NK-92 (cell line): ENCODE data around the gene ARSK.
"Not testable (repeated sequence)": the region's sequence is repeated elsewhere in the genome, so short reads cannot be mapped to it uniquely, and the experiment has no call there.

Experiments used
- DNase-seq: peaks from one replicate; lab custom pipeline; 2025; ENCODE audit not compliant: unreplicated experiment; lab: John Stamatoyannopoulos, UW

The ARSK gene

DNA sequence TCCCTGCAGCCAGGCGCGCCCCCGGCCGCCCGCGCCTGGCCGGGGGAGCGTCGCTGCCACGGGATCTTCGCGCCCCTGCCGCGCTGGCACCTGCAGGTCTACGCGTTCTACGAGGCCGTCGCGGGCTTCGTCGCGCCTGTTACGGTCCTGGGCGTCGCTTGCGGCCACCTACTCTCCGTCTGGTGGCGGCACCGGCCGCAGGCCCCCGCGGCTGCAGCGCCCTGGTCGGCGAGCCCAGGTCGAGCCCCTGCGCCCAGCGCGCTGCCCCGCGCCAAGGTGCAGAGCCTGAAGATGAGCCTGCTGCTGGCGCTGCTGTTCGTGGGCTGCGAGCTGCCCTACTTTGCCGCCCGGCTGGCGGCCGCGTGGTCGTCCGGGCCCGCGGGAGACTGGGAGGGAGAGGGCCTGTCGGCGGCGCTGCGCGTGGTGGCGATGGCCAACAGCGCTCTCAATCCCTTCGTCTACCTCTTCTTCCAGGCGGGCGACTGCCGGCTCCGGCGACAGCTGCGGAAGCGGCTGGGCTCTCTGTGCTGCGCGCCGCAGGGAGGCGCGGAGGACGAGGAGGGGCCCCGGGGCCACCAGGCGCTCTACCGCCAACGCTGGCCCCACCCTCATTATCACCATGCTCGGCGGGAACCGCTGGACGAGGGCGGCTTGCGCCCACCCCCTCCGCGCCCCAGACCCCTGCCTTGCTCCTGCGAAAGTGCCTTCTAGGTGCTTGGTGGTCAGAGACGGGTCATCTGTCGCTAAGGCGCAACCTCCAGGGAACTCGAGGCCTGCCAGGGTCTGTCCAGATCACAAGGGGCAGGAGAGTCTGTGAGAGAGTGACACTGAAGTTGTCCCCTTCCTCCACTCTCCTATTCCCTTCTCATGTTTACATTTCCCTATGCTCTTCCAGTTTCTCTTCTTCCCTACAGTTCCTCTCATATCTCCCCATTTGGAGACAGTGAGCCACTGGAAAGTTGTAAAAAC is 66.3 kb downstream of the ARSK start:
- DNase-seq = no peak

DNA sequence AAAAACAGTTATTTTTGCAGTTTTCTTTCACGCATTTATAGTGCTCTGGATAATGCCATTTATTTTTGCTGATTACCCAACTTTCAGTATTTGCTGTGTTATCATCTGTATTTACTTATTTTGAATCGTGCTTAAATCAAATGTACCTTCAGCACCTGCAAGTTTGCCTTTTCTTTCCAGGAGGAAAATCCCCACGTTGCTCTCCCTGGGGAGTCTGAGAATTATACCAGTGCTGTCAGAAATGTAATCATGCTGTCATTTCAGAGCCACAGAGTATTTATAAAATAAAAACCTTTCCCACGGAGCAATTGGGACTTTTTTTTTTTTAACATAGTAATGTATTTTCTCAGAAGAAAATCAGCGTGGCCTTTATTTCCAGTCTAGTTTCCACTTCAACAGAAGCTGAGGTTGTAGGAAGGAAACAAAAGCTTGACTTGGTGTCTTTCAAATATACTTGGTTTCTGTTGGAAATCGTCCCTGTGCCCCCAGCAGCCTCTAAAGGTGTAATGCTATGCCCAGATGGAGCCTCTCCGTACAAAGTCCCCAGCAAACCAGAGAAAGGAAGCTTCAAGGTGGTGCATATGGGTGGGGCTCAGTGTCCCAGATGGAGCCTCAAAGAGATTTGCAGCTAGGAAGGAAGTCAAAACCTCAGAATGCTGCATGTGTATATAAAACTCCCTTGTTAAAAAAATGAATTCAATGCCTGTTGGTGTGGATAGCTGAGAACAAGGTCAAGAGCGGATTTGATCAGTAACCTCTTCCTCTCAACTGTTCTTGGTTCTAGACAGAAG is 67.1 kb downstream of the ARSK start:
- no peak for DNase-seq

- no peak for DNase-seq
Observed at GRCh38 chr5:95623706-95624105, 68.8 kb downstream of the ARSK start.

GRCh38 chr5:95624368-95624767 is 69.5 kb downstream of the ARSK start:
- DNase-seq = no peak

GRCh38 chr5:95626701-95627100 is 71.8 kb downstream of the ARSK start:
- DNase-seq = no peak

DNA sequence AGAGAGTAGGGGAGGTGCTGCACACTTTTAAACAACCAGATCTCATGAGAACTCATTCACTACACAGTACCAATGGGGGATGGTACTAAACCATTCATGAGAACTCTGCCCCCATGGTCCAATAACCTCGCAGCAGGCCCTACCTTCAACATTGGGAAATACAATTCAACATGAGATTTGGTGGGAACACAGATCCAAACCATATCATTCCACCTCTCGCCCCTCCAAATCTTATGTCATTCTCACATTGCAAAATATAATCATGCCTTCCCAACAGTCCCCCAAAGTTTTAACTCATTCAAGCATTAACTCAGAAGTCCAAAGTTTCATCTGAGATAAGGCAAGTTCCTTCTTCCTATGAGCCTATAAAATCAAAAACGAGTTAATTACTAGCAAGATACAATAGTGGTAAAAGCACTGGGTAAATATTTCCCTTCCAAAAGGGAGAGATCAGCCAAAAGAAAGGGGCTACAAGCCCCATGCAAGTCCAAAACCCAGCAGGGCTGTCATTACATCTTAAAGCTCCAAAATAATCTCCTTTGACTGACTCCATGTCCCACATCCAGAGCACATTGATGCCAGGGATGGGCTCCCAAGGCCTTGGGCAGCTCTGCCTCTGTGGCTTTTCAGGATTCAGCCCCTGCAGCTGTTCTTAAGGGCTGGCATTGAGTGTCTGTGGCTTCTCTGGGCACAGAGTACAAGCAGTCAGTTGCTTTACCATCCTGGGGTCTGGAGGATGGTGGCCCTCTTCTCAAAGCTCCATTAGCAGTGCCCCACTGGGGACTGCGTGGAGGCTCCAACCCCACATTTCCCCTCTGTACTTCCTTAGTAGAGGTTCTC is 73.3 kb downstream of the ARSK start:
- no peak for DNase-seq

GRCh38 chr5:95628933-95629332 is 74.0 kb downstream of the ARSK start:
- no peak for DNase-seq

DNA sequence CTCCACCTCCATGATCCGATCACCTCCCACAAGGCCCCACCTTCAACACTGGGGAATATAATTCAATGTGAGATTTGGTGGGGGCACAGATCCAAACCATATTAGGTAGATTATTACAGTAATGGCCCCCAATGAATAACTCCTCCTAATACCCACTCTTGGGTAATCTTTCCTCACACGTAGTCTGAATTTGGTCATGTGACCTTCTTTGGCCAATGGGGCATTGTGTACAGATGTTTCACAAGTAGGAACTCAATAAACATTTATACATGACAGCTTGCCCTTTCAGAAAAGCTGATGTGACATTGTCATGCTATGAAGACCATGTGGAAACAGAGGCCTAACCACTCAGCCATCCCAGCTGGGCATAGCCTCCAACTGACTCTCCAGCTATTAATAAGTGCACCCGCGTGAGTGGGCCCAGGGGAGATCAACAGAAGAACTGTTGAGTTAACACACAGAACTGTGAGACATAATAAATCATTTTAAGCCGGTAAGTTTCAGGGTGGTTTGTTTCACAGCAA is 75.6 kb downstream of the ARSK start:
- DNase-seq = no peak

GRCh38 chr5:95631255-95631958 is 76.5 kb downstream of the ARSK start:
- DNase-seq = no peak

GRCh38 chr5:95631991-95632675 is 77.2 kb downstream of the ARSK start:
- no peak for DNase-seq

- DNase-seq = not testable (repeated sequence)
Observed at GRCh38 chr5:95632942-95633341, 78.0 kb downstream of the ARSK start.

DNA sequence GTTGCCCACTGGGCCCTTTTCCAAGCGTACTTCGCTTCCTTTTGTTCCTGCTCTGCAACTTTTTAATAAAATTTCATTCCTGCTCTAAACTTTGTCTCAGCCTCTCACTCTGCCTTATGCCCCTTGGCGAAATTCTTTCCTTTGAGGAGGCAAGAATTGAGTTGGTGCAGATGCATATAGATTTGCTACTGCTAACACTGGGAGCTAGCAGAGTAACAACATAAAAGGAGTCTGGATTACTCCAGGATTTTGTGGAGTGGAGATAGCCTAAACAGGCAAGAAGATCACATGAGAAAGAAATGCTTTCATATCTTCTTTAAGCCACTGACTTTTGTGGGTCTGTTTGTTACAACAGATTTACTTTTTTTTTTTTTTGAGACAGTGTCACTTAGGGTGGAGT is 78.8 kb downstream of the ARSK start:
- DNase-seq = no peak

DNA sequence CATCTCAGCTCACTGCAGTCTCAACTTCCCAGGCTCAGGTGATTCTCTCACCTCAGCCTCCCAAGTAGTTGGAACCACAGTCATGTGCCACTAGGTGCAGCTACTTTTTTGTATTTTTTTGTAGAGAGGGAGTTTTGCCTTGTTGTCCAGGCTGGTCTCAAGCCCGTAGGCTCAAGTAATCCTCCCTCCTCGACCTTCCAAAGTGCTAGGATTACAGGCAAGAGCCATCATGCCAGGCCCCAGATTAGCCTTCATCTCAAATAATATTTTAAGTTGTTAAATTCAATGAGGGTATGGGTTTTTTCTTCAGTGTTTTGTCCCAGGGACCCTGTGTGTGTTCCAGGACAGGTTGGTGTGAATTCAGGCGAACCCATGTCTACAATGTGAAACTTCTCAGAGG is 79.2 kb downstream of the ARSK start:
- DNase-seq = no peak

DNA sequence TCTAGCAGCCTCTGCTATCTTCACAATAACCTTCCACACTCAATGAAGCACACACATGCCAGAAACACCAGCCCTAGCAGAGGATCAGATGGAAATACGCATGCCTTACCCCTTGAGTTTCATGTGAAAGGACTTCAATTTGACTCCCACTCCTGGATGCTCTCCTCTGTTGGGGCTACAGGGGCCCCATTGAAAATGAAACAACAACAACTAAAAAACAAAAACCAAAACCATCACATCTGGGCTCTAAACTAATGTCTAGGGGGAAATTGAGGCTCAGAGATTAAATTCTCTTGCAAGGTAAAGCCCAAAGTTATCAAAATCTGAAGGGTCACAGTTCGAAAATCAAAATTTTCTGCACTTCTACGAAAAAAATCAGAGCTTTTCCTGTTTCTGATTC is 83.7 kb downstream of the ARSK start:
- no peak for DNase-seq

DNA sequence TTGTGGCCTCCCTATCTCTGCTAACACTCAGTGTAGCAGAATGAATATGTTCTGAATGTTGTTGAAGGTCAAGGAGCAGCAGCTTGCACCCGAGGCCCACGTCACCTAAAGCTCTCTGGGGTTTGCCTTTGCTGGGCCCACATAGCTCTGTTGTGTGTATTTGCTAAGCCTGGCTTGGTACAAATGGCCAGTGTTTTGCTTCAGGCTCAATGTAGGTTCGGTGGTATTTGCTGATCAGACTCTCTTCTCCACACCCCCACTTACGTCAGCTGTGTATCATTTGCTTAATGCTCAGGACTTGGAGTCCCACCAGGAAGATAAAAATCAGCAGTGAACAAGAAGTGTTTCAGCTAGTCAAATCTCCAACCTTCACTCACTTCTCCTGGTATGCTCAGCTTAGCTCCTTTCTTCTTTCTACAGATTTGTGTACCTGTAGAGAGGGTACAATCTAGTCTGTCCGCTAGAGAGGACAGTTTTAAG is 86.9 kb downstream of the ARSK start:
- no peak for DNase-seq

DNA sequence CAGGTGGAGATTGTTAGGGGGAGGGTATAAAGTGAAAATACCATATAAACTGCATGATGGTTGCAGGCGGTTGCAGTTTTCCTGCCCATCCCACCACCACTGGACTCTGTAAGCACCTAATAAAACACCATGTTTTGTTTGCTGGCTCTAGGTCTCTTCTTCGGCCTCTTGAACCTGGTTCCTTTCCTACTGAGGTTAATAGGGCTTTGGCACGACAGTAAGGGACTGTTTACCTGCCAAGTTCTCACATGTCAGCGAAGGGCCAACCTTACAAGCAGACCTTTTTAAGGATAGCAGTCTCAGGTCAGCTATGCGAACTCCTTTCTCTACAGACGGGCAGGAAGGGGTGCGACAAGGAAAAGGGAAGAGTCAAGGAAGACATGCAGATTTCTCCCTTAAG is 88.3 kb downstream of the ARSK start:
- no peak for DNase-seq

DNA sequence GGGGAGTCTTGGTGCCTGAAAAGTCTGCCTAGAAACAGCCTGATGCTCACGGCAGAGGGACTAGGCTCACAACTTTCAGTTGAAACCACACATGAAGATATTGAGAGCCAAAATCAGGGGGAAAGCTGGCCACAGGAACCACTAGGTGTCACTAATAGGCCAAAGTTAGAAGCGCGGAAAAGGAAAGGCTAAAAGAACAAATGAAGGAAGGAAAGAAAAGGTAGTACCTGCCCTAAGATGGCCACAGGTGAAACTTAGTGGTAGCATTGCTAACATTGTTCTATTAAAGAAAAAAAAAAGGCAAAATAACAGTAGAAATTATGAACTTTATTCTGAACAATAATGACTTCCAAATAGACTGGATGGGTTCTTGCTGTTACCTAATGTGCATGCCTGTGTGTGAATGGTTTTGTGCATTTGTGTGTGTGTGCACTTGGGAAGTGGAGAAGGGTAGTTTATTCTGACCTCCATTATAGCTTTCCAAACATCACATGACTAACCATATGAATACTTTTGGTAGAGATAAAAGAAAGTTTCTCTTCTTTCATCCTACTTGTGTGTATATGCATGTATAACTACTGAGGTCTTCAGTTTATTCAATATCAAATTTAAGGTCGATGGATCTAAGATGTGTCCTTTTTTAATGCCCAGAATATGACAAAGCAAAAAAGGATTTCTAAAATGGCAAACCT is 89.6 kb downstream of the ARSK start:
- no peak for DNase-seq

GRCh38 chr5:95646226-95646568 is 91.3 kb downstream of the ARSK start:
- not testable (repeated sequence) for DNase-seq
